LNCAP (cell line): ENCODE results near the gene JDP2.

Experiments
- TF ChIP-seq, protein P1 (sequence below): fragments of 450-650 bp; IDR thresholded peaks from 2 replicates; pipeline ENCODE4 v1.5.1; 2017; ENCODE audit warnings: mild to moderate bottlenecking

The JDP2 gene

DNA sequence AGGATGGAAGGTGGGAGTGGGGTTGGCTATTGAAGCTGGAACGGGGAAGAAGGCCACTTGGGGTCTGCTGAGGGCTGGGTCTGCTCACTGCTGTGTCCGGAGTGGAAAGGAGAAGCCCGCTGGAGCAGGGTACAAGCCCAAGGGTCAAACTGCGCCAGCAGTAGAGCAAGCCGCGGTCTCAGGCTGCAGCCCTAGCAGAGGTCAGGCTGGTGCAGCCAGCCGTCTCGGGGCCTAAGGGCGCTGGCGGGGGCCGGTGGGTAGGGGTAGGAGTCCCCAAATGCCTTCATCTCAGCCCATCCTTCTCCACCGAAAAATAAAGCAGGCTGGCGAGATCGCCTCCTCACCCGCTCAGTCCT, 718 bp upstream of the JDP2 start:
- TF ChIP-seq, protein P1, sequence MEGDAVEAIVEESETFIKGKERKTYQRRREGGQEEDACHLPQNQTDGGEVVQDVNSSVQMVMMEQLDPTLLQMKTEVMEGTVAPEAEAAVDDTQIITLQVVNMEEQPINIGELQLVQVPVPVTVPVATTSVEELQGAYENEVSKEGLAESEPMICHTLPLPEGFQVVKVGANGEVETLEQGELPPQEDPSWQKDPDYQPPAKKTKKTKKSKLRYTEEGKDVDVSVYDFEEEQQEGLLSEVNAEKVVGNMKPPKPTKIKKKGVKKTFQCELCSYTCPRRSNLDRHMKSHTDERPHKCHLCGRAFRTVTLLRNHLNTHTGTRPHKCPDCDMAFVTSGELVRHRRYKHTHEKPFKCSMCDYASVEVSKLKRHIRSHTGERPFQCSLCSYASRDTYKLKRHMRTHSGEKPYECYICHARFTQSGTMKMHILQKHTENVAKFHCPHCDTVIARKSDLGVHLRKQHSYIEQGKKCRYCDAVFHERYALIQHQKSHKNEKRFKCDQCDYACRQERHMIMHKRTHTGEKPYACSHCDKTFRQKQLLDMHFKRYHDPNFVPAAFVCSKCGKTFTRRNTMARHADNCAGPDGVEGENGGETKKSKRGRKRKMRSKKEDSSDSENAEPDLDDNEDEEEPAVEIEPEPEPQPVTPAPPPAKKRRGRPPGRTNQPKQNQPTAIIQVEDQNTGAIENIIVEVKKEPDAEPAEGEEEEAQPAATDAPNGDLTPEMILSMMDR: no peak

DNA sequence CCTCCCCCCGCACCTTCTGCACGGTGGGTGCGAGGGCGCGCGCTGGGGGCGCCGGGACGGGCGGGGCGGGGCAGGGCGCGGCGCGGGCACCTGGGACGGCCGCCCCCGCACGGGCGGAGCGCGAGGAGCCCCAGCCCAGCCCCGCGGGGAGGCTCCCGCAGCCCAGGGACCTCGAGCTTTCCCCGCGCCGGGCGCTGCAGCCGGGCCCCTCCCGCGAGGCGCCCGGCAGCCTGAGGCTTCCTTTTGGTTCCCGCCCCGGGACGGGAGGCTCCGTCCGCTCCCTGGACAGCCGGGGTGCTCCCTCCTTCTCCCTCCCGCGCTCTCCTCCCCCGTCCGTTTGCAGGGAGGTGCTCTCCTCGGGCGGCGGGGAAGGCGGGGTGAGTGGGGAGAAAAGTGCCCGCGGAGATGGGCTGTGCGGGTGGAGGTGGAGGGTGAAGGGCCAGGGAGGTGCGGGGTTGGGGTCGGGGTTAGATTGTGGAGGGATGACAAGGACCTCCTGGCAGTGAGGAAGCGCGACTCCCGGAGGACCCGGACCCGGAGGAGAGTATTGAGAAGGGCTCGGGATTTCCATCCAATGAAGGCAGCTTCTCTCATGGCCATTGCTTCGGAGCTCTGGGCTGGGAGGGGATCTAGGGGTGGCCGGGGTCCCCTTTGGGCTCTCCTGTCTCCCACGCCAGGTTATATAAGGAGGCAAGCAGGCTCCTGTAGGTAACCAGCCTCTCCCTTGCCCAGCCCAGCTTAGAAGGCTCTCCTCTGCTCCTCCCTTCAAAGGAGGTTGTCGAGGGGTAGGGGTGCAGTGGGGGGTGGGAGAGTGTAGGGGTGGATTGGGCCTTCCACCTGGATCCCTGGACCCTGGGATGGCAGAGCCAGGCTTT, 645 bp downstream of the JDP2 start:
- TF ChIP-seq, protein P1: no peak

DNA sequence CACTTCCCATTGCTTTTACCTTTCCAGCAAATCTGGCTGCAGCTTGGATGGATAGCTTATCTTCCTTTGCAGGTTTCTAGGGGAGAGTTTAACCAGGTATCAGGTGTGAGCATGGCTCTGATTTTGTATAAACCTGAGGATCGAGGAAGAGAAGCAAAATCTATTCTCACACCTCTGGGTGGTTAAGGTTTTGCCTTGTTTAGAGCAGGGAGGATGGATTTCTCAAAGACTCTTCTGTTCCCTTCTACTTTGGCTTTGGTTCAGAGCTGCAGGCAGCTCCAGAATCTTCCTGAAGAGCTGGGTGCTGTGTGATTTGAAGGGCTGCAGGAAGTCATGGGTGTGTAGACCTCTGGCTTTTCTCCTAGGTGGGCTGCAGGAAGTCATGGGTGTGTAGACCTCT, 1.7 kb downstream of the JDP2 start:
- TF ChIP-seq, protein P1: no peak

DNA sequence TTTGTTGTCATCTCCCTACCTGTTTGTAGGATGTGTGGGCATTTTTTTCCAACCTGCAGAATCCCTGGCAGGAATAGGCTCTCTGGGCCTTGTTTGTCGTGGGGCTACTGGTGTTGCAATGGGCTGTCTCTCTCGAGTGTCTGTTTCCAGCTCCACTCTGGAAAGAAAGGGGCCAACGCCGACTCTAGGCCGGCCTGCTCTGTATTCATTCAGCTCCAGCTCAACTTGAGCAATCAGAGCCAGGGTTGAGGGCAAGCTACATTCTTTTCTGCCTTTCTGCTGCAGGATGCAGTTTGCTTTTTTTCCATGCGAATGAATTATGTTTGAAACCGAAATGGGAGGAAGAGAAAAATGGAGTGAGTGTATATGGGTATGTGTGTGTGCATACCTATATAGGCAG, 2.3 kb downstream of the JDP2 start:
- TF ChIP-seq, protein P1: no peak

DNA sequence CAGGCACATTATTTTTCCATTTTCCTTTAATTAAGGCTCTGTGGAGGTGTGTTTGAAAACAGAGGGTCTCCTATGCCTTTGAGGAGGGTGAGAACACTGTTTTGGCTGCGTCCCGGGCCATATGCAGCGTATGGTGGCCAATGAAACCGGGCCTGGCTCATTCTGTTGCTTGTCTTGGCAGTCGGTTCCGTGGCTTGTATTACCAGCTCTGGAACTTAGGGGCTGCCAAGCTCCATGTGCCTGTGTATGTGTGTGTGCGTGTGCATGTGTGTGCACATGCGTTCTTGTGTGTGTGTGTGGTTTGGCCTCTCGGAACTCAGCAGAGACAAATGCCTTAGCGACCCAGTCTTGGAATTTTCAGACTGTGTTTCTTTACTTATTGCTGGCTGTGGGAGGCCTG, 2.7 kb downstream of the JDP2 start:
- TF ChIP-seq, protein P1: no peak

DNA sequence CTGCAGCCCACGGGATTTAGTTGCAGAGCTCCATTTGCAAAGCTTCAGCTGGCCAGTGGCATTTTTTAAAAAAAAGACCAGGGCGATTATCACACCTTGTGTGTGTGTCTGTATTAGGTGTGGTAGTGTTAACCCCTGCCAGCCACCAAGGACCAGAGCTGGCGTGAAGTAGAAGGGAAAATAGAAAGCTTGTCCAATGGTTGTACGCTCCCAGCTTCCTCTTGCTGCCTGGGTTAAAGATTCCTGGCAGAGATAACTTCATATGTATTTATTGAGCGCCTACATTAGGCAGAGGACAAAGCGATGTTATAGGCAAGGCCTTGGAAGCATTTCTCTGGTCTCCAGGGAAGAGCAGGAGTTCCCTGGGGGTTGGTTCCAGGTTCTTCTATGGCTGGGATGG, 3.2 kb downstream of the JDP2 start:
- TF ChIP-seq, protein P1: no peak

DNA sequence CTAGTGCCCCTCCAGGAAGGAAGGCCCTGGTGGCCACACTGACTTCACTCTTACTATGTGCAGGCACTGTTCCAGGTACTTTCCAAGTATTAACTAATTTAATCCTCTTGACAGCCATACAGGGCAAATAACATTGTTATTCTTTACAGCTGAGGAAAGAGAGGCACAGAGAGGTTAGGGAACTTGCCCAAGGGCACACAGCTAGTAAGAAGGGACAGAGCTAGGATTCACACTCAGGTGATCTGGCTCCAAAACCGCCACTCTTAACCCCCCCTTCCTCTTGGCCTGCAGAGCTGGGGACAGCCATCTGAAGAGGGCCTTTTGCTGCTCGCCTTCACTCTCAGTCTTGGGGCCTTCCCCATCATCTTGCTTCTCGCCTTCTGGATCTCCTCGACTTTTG, 4.0 kb downstream of the JDP2 start:
- TF ChIP-seq, protein P1: no peak
